ENCODE measurements around the gene TGFBR3L. TPM values are rescaled to one million over a fixed set of nuclear protein-coding genes. Genes with fewer than 3 reads are reported as not detected.
"Not testable (repeated sequence)": the region's sequence is repeated elsewhere in the genome, so short reads cannot be mapped to it uniquely, and the experiment has no call there.

TGFBR3L gene
- polyA plus RNA-seq, 6 donors from 2014 or later = not detected

DNA sequence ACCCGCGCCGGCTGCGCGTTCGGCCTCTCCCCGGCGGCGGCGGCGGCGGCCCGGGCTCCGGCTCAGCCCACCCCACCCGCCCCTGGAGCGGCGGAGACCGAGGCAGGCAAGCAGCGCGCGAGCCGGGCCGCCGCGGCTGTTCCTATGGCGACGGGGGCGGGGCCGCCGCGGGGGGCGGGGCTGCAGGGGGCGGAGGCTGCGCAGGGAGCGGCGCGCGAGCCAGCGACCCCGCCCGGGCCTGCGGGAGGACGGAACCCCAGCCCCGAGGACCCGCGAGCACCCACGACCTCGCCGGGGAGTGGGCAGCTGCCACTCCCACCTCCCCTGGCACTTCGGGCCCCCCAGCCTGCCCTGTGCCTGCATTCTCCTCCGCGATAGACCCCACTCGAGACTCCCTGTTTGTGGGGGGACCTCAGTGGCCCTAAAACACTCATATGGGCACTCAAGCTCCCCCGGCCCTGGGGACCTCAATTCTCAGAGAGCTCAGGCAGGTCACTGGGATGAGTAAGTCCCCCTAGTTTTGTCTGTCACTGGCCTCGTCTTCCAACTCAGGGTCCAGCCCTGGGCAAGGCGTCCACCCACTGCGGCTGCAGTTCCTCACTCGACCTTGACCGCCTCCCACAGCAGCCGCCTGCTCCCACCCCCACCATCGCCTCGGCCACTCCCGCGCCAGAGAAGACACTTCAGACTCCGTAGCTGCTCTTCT is 11.5 kb downstream of the TGFBR3L start, which contains the start of gene CTXN1:
TSS of gene CTXN1 (minus strand) at position 115 of the 706 bp plus-strand sequence. CDS start 597 bp downstream, outside the sequence.
- H3K4me1 Mint-ChIP-seq = peaks cover 19 to 26% (median 23%) of the 10 kb centered on the region in 3 donors
- DNase-seq (peak; percentile 70), ATAC-seq (ENCODE audit: low read depth in 2 of 2) (peak; percentile 61 to 62)
- H3K27me3 Mint-ChIP-seq = no peaks in the 10 kb centered on the region
- peak within 1 kb of the TSS; percentile 73 to 91 (median 83) for H3K4me3 Mint-ChIP-seq
- H3K36me3 Mint-ChIP-seq = no peaks in the 10 kb centered on the region
- peak within 1 kb of the TSS in 3 of 6 donors; percentile 26 to 85 (median 69) for H3K27ac Mint-ChIP-seq
- H3K9me3 Mint-ChIP-seq = no peaks in the 10 kb centered on the region

DNA sequence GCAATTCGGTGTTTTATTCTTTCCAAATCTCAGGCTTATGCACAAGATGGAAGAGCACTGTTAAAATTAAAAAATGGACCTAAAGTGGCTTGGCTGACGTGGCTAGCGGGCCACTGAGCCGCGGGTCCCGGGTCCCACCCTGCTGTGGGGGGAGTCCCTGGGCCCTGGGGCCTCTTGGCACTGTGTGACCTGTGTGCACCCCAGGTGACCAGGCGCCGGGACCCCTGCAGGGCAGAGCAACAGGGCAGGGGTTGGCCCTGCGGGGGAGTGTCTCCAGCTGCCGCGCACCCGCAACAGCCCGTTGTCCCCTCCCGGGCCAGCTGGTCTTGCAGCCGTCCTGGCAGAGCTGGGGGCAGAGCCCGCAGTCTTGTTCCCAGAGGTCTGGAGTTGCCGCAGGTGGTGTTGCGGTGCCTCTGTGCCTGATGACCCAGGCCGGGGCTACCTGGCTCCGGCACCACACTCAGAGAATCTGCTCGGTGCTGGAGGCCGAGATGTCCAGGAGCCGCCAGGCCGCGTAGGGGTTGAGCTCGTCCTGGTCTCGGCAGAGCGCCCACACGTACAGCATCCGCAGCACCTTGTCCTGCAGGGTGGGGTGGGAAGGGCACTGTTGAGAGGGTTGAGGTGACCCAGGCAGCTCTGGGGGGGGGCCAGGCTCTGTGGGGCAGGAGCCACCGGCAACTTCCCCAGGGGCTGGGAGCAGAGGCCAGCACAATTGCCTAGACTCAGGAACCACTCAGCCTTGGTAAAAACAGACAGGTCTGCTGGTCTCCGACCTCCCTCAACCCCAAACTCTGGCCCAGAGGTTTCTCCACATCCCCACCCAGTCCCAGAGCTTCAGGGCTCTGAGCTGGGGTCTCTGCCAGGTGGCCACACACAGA is 12.3 kb downstream of the TGFBR3L start:
- no peaks in the 10 kb centered on the region for H3K9me3 Mint-ChIP-seq
- no peaks in the 10 kb centered on the region for H3K27me3 Mint-ChIP-seq
- DNase-seq = no peak
- peak overlapping the region in 6 of 8 donors; percentile 70 to 86 (median 78) for H3K4me3 Mint-ChIP-seq
- no peaks in the 10 kb centered on the region for H3K36me3 Mint-ChIP-seq
- H3K27ac Mint-ChIP-seq = peak overlapping the region in 1 of 6 donors; percentile 85
- ATAC-seq (ENCODE audit: low read depth in 2 of 2) = no peak
- H3K4me1 Mint-ChIP-seq = peaks cover 13 to 20% (median 15%) of the 10 kb centered on the region in 3 donors

GRCh38 chr19:7927605-7928333 is 13.1 kb downstream of the TGFBR3L start:
- Mint-ChIP-seq H3K27me3 (no peaks in the 10 kb centered on the region), H3K27ac (no peak overlapping the region), H3K4me1 (peaks cover 10 to 16% (median 12%) of the 10 kb centered on the region in 3 donors), H3K36me3 (no peaks in the 10 kb centered on the region), H3K4me3 (peak overlapping the region in 2 of 8 donors; percentile 38 to 45), H3K9me3 (no peaks in the 10 kb centered on the region)
- DNase-seq (no peak), ATAC-seq (ENCODE audit: low read depth in 2 of 2) (no peak)

GRCh38 chr19:7928334-7928706 is 13.7 kb downstream of the TGFBR3L start:
- H3K4me3 Mint-ChIP-seq = peak overlapping the region in 2 of 8 donors; percentile 38 to 45
- no peaks in the 10 kb centered on the region for H3K9me3 Mint-ChIP-seq
- ATAC-seq (ENCODE audit: low read depth in 2 of 2) (no peak), DNase-seq (no peak)
- H3K27me3 Mint-ChIP-seq = no peaks in the 10 kb centered on the region
- H3K27ac Mint-ChIP-seq = no peak overlapping the region
- peaks cover 8 to 12% (median 11%) of the 10 kb centered on the region in 3 donors for H3K4me1 Mint-ChIP-seq
- H3K36me3 Mint-ChIP-seq = no peaks in the 10 kb centered on the region

DNA sequence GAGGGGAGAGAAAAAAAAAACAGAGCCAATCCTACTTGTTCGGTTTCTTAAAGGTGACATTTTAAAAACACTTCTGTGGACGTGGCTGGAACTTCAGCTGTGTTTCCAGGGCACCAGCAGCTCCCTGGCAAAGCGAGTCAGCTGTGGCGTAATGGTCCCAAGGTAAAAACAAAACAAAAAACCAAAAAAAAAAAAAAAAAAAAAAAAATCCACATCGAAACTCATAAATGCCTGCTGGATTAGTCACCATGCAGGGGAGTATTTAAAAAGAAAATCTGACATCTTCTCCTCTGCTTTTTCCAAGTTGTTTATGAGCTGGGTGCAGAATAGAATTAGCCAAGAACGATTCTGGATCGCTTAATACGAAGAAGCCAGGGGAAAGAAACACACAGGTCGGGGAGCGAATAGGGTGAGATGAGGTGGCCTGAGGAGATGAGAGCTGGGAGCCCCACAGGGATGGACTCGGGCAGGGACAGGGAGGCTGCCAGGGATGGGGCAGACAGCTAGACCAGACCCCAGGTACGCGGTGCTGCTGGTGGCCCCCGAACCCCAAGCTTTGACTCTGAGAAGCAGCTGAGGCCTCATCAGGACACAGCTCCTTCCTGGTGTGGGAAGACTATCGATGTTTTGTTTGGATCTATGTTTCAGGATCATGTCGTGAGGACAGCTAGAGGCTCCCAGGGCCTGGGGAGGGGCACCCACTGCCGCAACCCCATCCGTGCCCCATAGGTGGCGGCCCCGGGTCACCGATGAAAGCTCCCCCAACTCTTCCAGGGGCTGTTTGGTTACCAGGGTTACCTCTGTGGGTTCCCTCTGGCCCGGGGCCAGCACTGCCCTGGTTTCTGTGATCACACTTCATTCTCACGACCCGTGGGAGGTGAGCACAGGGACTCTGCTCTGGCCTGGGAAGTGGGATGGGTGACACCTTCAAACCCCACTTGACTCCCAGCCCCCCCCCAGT is 14.4 kb downstream of the TGFBR3L start:
- no peaks in the 10 kb centered on the region for H3K9me3 Mint-ChIP-seq
- ATAC-seq (ENCODE audit: low read depth in 2 of 2) = peak; percentile 57 to 63

DNA sequence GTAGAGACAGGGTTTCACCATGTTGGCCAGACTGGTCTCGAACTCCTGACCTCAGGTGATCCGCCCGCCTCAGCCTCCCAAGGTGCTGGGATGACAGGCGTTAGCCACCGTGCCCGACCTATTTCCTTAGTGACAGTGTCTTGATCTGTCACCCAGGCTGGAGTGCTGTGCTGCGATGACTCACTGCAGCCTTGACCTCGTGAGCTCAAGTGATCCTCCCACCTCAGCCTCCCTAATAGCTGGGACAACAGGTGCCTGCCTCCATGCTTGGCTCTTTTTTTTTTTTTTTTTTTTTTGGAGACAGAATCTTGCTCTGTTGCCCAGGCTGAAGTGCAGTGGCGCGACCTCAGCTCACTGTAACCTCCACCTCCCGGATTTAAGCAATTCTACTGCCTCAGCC is 15.4 kb downstream of the TGFBR3L start:
- not testable (repeated sequence) for H3K36me3 Mint-ChIP-seq; ATAC-seq (ENCODE audit: low read depth in 2 of 2); DNase-seq; H3K9me3 Mint-ChIP-seq; H3K27me3 Mint-ChIP-seq; H3K4me3 Mint-ChIP-seq
- Mint-ChIP-seq H3K27ac (peak overlapping the region in 3 of 6 donors; percentile 6 to 70 (median 36)), H3K4me1 (peaks cover 7 to 10% (median 8%) of the 10 kb centered on the region in 3 donors)

More for the DNA sequence above, 14.4 kb downstream of the TGFBR3L start:
- Mint-ChIP-seq H3K36me3 (no peaks in the 10 kb centered on the region), H3K4me3 (peak overlapping the region in 4 of 8 donors; percentile 45 to 69 (median 60)), H3K27ac (peak overlapping the region in 3 of 6 donors; percentile 32 to 83 (median 70)), H3K27me3 (no peaks in the 10 kb centered on the region), H3K4me1 (peaks cover 8 to 12% (median 10%) of the 10 kb centered on the region in 3 donors)
- DNase-seq = peak; percentile 67

DNA sequence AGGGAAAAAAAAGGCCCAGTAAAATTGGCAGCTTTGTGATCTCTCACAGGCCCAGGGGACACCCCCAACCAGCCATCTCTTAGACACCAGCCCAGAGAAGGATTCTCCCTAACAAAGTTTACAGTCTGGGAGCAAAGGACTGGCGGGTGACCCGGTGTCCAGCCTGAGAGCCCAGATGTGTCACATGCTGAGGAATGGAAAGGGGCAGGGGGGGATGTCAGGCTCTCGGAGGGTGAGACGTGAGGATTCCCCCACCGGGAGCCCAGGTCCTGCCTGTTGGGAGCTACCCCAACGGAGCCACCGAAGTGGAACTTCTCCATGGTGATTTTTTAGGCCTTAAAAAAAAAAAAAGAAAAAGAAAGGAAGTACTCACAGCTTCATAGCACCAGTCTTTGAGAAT is 16.1 kb downstream of the TGFBR3L start:
- peak overlapping the region in 1 of 6 donors; percentile 34 for H3K27ac Mint-ChIP-seq
- no peaks in the 10 kb centered on the region for H3K27me3 Mint-ChIP-seq
- peak overlapping the region in 1 of 8 donors; percentile 40 for H3K4me3 Mint-ChIP-seq
- ATAC-seq (ENCODE audit: low read depth in 2 of 2) (no peak), DNase-seq (no peak)
- H3K4me1 Mint-ChIP-seq = peaks cover 4 to 8% (median 6%) of the 10 kb centered on the region in 3 donors
- H3K9me3 Mint-ChIP-seq = no peaks in the 10 kb centered on the region
- H3K36me3 Mint-ChIP-seq = no peaks in the 10 kb centered on the region

GRCh38 chr19:7931221-7932061 is 16.8 kb downstream of the TGFBR3L start:
- peak overlapping the region in 1 of 6 donors; percentile 34 for H3K27ac Mint-ChIP-seq
- H3K4me1 Mint-ChIP-seq = peaks cover 3 to 5% (median 4%) of the 10 kb centered on the region in 3 donors
- ATAC-seq (ENCODE audit: low read depth in 2 of 2) (no peak), DNase-seq (no peak)
- H3K36me3 Mint-ChIP-seq = no peaks in the 10 kb centered on the region
- H3K27me3 Mint-ChIP-seq = no peaks in the 10 kb centered on the region
- H3K4me3 Mint-ChIP-seq = no peak overlapping the region
- no peaks in the 10 kb centered on the region for H3K9me3 Mint-ChIP-seq

GRCh38 chr19:7932276-7932929 is 17.8 kb downstream of the TGFBR3L start:
- no peak for DNase-seq

DNA sequence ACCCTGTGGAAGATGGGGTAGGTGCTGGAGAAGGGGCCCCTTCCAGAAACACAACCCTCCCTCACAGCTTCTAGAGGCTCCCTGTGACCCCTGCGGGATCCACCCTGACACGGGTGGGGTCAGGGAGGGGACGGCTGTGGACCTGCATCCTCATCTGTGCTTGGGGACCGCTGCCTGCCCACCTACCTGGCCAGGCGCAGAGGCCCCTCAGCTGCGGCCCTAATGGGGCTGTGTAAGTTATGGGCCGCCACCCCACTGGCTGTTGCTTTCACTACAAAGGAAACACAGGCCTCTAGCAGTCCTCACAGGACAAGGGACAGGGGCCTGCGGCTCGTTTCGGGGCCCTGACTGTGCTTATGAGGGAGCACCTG is 18.3 kb downstream of the TGFBR3L start:
- Mint-ChIP-seq H3K4me1 (peaks cover 0 to 4% (median 0%) of the 10 kb centered on the region in 3 donors), H3K9me3 (no peaks in the 10 kb centered on the region), H3K27ac (no peak overlapping the region), H3K27me3 (no peaks in the 10 kb centered on the region), H3K4me3 (no peak overlapping the region), H3K36me3 (no peaks in the 10 kb centered on the region)
- no peak for DNase-seq
- no peak for ATAC-seq (ENCODE audit: low read depth in 2 of 2)

More at GRCh38 chr19:7932276-7932929, 17.8 kb downstream of the TGFBR3L start:
- no peaks in the 10 kb centered on the region for H3K9me3 Mint-ChIP-seq
- no peaks in the 10 kb centered on the region for H3K27me3 Mint-ChIP-seq
- no peak overlapping the region for H3K4me3 Mint-ChIP-seq
- peaks cover 0 to 4% (median 3%) of the 10 kb centered on the region in 3 donors for H3K4me1 Mint-ChIP-seq
- no peak for ATAC-seq (ENCODE audit: low read depth in 2 of 2)
- no peaks in the 10 kb centered on the region for H3K36me3 Mint-ChIP-seq
- peak overlapping the region in 1 of 6 donors; percentile 54 for H3K27ac Mint-ChIP-seq

DNA sequence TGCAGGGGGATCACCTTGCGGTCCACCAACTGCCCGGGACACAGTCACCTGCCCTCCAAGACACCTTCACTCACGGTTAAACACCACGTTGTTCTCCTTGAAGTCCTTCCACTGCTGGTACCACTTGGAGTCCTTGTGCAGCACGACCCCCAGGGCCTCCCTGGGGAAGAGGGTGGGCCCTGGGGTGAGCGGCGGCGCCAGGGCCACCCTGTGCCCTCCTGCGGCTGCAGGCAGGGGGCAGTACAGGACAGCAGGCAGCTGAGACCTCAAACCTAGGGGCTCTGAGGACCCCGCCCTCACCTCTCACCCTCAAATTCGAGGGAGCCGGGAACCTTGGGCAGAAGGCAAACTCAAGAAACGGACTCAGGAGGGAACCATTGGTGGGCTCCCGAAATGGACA is 18.8 kb downstream of the TGFBR3L start:
- Mint-ChIP-seq H3K9me3 (no peaks in the 10 kb centered on the region), H3K36me3 (no peaks in the 10 kb centered on the region), H3K4me3 (no peak overlapping the region), H3K4me1 (peaks cover 0 to 2% (median 0%) of the 10 kb centered on the region in 3 donors), H3K27ac (no peak overlapping the region), H3K27me3 (no peaks in the 10 kb centered on the region)
- ATAC-seq (ENCODE audit: low read depth in 2 of 2) (no peak), DNase-seq (no peak)

Data from naive B cell (primary cell).